Prostate gland (tissue), 2 donors: ENCODE data around the gene ZSWIM3. TPM values are rescaled to one million over a fixed set of nuclear protein-coding genes. Genes with fewer than 3 reads are reported as not detected.

Experiments
- DNase-seq: peaks from one replicate; pipeline ENCODE4 v3.0.0-alpha.2; 2019; ENCODE audit warnings: low spot score
- H3K27ac ChIP-seq, 2 donors: fragments of 200-600 bp; sonication (generic); 2 replicates each; pipeline ENCODE4 v1.5.1; 2017 to 2019
- H3K27me3 ChIP-seq: fragments of 200-600 bp; sonication (generic); replicated peaks from 2 replicates; pipeline ENCODE4 v1.5.1; 2019; ENCODE audit not compliant: insufficient read depth
- H3K36me3 ChIP-seq, 2 donors: fragments of 200-600 bp; sonication (generic); 1 replicate in 1 of 2; 2 replicates in 1 of 2; pipeline versions ENCODE4 v1.5.1 to v1.8.1; 2017 to 2019
- H3K4me1 ChIP-seq: fragments of 200-600 bp; sonication (generic); replicated peaks from 2 replicates; pipeline ENCODE4 v1.5.1; 2019
- H3K4me3 ChIP-seq, 2 donors: fragments of 200-600 bp; sonication (generic); 2 replicates each; pipeline ENCODE4 v1.5.1; 2017 to 2019
- H3K9me3 ChIP-seq: fragments of 200-600 bp; sonication (generic); 2 replicates; pipeline ENCODE4 v1.5.1; 2017
- CTCF ChIP-seq, 4 experiments: fragments of 200-600 bp in 2 of 4; fragments of 450-650 bp in 2 of 4; sonication (generic) in 2 of 4; IDR thresholded peaks; 1 replicate in 3 of 4; 2 replicates in 1 of 4; pipeline ENCODE4 v1.5.1; 2016 to 2019; ENCODE audit warnings: antibody characterized with exemption in 4 of 4, mild to moderate bottlenecking in 2 of 4, moderate library complexity in 2 of 4
- POLR2A ChIP-seq: fragments of 450-650 bp; IDR thresholded peaks from one replicate; pipeline ENCODE4 v1.6.1; 2016; ENCODE audit warnings: antibody characterized with exemption, mild to moderate bottlenecking
- POLR2AphosphoS5 ChIP-seq: sonication (generic); formaldehyde crosslinking; IDR thresholded peaks from one replicate; pipeline ENCODE4 v1.6.1; 2017; ENCODE audit warnings: antibody characterized with exemption
- WGBS: methylation state at CpG from one replicate; pipeline ENCODE4 v1.1.5; 2018; 5-methylcytosine and 5-hydroxymethylcytosine counted together
- intact Hi-C: fragments of 100-400 bp; cut with DNase I; formaldehyde crosslinking; loops from one replicate; pipeline ENCODE4 v1.14.2; 2022
- total RNA-seq, 2 donors: library from RNA; depleted of rRNA; stranded (reverse); fragments of >200 nt; gene quantifications; one replicate each; pipeline ENCODE4 v1.1.0, GENCODE V29; 2016

ZSWIM3 gene
- total RNA-seq, 2 donors from 2014 or later, result 4.3 to 11.9 TPM

DNA sequence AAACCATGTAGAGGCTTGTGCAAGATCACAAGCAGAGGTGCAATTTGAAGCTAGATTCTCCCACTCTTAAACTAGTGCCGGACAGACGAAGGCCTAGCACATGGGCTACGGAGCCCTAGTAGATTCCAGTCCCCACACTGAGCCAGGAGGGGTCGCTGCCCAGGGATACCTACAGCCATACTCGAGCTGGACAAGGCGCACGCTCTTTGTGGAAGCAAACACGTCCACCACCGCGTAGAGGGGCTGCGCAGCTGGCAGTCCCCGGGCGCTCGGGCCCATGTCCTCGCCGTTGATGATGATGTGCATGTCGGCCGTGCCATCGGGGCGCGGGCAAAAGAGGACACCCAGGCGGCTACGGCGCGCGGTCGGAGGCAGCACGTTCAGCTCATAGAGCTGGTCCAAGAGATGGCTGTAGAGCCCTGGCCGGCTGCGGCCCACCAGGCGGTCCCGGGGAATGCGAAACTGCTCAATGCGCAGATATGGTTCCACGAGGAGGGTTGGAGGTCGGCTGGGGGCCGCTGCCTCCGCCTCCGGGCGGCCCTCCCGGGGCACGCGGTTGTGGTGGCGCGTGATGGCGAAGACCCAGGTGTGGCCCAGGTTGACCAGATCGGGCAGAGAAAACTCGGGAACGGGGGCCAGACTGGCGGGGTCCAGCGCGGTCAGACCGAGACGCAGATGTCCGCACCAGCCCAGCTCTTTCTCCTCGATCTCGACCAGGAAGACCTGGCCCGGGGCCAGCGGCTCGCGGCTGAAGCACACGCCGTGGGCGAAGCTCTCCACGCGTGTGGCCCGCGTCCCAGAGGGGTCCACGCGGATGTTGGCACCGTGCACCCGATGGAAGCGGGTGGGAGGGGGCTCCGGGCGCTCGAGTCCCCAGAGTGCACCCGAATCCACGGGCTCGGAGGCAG is 32.9 kb downstream of the ZSWIM3 start:
- Histone ChIP-seq H3K4me1 (peaks cover 6% of the 10 kb centered on the region), H3K27ac (peak overlapping the region; percentile 77 to 81), H3K27me3 (no peaks in the 10 kb centered on the region), H3K9me3 (no peaks in the 10 kb centered on the region), H3K4me3 (peak overlapping the region; percentile 71 to 74), H3K36me3 (no peaks in the 10 kb centered on the region)
- peak; percentile 73 for DNase-seq
- TF ChIP-seq POLR2AphosphoS5 (peak; percentile 36), POLR2A (no peak), CTCF (IDR thresholded peaks at IDR 0.05) (peak in 3 of 4 experiments; percentile 42 to 75 (median 57))
- under 1% methylated on average over 72 of the region's 79 CpGs for WGBS
- intact Hi-C loops, result loop anchor here (2.0 to 10.0 kb wide), 2 partner anchors 44 to 74 kb away; partner anchors contain the start of gene PCIF1

DNA sequence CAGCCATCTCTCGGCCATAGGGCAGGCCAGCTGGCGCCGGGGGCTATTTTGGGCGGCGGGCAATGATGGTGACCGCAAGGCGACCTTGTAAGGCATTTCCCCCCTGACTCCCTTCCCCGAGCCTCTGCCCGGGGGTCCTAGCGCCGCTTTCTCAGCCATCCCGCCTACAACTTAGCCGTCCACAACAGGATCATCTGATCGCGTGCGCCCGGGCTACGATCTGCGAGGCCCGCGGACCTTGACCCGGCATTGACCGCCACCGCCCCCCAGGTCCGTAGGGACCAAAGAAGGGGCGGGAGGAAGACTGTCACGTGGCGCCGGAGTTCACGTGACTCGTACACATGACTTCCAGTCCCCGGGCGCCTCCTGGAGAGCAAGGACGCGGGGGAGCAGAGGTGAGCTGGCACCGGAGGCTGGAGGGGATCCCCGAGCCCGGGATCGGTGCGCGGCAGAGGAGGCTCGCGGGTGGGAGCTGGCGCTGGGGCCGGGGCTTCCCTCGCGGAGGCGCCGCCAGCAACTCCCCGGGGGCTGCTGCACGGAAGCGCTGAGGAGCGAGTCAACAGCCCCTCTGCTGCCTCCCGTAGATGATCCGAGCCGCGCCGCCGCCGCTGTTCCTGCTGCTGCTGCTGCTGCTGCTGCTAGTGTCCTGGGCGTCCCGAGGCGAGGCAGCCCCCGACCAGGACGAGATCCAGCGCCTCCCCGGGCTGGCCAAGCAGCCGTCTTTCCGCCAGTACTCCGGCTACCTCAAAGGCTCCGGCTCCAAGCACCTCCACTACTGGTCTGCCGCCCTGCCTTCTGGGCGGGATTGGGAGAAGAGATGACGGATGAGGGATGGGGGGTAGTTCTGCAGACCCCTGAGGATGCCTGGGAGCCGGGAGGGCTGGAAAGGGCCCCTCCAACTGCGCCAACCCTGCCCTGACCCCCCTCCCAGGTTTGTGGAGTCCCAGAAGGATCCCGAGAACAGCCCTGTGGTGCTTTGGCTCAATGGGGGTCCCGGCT is 33.9 kb downstream of the ZSWIM3 start, which contains the start of the genes CTSA and NEURL2:
TSS of gene CTSA (plus strand) at position 351 of the 999 bp plus-strand sequence. CDS start at position 585, 234 bp downstream.
TSS of gene NEURL2 (minus strand) at position 224 of the 999 bp plus-strand sequence. CDS start at position 7, 217 bp downstream.
- intact Hi-C loops, result loop anchor here (2.0 to 10.0 kb wide), 2 partner anchors 44 to 74 kb away; partner anchors contain the start of gene PCIF1
- WGBS, result under 1% methylated on average over 74 of the region's 78 CpGs
- peaks cover 6% of the 10 kb centered on the region for H3K4me1 ChIP-seq
- H3K4me3 ChIP-seq, result peak within 1 kb of the TSS; percentile 71 to 74
- H3K27me3 ChIP-seq, result no peaks in the 10 kb centered on the region
- no peaks in the 10 kb centered on the region for H3K9me3 ChIP-seq
- H3K27ac ChIP-seq, result peak within 1 kb of the TSS; percentile 77 to 81
- H3K36me3 ChIP-seq, result no peaks in the 10 kb centered on the region
- TF ChIP-seq CTCF (IDR thresholded peaks at IDR 0.05) (peak in 2 of 4 experiments; percentile 28 to 35), POLR2AphosphoS5 (peak; percentile 94), POLR2A (peak; percentile 56)
- peak; percentile 90 for DNase-seq

GRCh38 chr20:45892049-45892825 is 34.8 kb downstream of the ZSWIM3 start:
- intact Hi-C loops, result loop anchor here (10.0 kb wide), 1 partner anchor 73 kb away; no protein-coding TSS in a partner anchor
- Histone ChIP-seq H3K27me3 (no peaks in the 10 kb centered on the region), H3K9me3 (no peaks in the 10 kb centered on the region), H3K27ac (no peak overlapping the region), H3K4me1 (peaks cover 6% of the 10 kb centered on the region), H3K36me3 (no peaks in the 10 kb centered on the region), H3K4me3 (peak overlapping the region; percentile 71 to 74)
- TF ChIP-seq POLR2A (no peak), POLR2AphosphoS5 (no peak), CTCF (IDR thresholded peaks at IDR 0.05) (no peak)
- no peak for DNase-seq
- WGBS, result 81% methylated on average over 9 of the region's 9 CpGs
